Right lobe of liver (tissue), 4 donors: ENCODE measurements around the gene RAB3IL1.
"Not testable (repeated sequence)": the region's sequence is repeated elsewhere in the genome, so short reads cannot be mapped to it uniquely, and the experiment has no call there.

Experiments
- CTCF ChIP-seq, 4 donors: fragments of 200-600 bp in 3 of 4; fragments of 450-650 bp in 1 of 4; IDR thresholded peaks; one replicate each; pipeline versions ENCODE4 v1.5.1 to v1.8.0; 2016 to 2022; ENCODE audit warnings: antibody characterized with exemption in 4 of 4, mild to moderate bottlenecking in 2 of 4
- POLR2A ChIP-seq: fragments of 450-650 bp; IDR thresholded peaks from one replicate; pipeline ENCODE4 v1.6.1; 2017; ENCODE audit warnings: antibody characterized with exemption, mild to moderate bottlenecking
- donor health status: DM: no; HTN: no; CAD: no.
- donor health status: DM: no; HTN: no; CAD: no.
- donor health status: DM: no; HTN: yes; CAD: no.

- TF ChIP-seq CTCF (IDR thresholded peaks at IDR 0.05); POLR2A: not testable (repeated sequence)
Measured at GRCh38 chr11:61964666-61965271, 47.4 kb upstream of the RAB3IL1 start.
